Subcutaneous adipose tissue (tissue), 4 donors: ENCODE results near the gene GRM3. TPM values are rescaled to one million over a fixed set of nuclear protein-coding genes. Genes with fewer than 3 reads are reported as not detected.

Source experiments
- total RNA-seq, 4 donors: library from RNA; depleted of rRNA; stranded (reverse); fragments of >200 nt; gene quantifications; one replicate each; pipeline ENCODE4 v1.1.0, GENCODE V29; 2016
- TF ChIP-seq, protein P1 (sequence below): fragments of 450-650 bp; IDR thresholded peaks from one replicate; pipeline ENCODE4 v1.5.1; 2016; ENCODE audit warnings: low read depth, mild to moderate bottlenecking, control low read depth, antibody characterized with exemption, moderate library complexity

The GRM3 gene
- total RNA-seq, 4 donors from 2014 or later: not detected

DNA sequence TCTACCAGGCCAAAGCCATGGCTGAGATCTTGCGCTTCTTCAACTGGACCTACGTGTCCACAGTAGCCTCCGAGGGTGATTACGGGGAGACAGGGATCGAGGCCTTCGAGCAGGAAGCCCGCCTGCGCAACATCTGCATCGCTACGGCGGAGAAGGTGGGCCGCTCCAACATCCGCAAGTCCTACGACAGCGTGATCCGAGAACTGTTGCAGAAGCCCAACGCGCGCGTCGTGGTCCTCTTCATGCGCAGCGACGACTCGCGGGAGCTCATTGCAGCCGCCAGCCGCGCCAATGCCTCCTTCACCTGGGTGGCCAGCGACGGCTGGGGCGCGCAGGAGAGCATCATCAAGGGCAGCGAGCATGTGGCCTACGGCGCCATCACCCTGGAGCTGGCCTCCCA lies 142.7 kb downstream of the GRM3 start:
- TF ChIP-seq, protein P1, sequence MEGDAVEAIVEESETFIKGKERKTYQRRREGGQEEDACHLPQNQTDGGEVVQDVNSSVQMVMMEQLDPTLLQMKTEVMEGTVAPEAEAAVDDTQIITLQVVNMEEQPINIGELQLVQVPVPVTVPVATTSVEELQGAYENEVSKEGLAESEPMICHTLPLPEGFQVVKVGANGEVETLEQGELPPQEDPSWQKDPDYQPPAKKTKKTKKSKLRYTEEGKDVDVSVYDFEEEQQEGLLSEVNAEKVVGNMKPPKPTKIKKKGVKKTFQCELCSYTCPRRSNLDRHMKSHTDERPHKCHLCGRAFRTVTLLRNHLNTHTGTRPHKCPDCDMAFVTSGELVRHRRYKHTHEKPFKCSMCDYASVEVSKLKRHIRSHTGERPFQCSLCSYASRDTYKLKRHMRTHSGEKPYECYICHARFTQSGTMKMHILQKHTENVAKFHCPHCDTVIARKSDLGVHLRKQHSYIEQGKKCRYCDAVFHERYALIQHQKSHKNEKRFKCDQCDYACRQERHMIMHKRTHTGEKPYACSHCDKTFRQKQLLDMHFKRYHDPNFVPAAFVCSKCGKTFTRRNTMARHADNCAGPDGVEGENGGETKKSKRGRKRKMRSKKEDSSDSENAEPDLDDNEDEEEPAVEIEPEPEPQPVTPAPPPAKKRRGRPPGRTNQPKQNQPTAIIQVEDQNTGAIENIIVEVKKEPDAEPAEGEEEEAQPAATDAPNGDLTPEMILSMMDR: no peak

DNA sequence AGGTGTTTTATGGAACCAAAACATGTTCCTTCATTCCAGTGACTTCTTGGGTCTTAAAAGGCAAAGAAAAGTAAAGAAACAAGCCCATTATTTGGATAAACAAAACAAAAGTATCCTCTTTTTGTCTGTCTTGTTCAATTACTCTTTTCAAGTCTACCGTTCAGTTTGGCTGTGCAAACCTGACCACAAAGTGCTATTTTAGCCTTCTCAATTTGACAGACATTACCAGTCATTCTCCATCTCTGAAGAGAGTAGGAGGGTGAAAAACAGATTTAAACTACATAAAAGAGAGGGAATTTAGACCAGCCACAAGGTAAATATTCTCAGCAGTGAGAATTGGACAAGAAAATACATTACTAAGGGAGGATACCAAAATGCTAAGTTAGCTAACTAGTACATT lies 145.2 kb downstream of the GRM3 start:
- TF ChIP-seq, protein P1: no peak

DNA sequence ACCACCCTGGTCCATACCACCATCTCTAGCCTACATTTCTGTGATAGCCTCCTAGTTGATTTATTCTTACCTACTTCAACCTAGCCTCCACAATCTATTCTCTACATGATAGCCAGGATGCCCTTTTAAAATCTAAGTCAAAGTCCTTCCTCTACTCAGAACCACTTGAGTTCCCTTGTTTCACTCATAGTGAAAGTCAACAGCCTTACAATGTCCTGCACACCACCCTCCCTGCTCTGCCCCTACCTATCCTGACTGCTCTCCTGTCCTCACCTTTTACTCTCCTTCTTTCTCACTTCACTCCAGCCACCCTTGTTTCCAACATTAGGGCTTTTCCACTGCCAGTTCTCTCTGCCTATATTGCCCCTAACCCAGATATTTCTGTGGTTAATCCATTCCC lies 146.7 kb downstream of the GRM3 start:
- TF ChIP-seq, protein P1: no peak

DNA sequence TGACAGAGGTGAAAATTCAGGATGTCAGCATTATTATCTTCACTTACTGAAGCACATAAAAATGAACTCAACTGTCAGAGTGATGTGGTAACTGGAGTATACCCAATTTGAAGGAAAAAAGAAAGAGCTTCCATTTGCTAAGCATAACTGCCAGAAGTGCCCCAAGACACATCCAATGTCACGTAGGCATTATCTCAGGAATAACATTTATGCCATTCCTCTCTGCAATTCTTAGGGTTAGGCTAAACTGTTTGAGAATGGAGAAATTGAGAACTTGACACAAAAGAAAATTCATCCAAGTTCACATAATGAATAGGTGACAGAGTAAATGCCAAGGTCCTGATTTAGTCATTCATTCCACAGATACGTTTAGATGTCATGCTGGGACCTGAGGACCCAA lies 148.6 kb downstream of the GRM3 start:
- TF ChIP-seq, protein P1: no peak

DNA sequence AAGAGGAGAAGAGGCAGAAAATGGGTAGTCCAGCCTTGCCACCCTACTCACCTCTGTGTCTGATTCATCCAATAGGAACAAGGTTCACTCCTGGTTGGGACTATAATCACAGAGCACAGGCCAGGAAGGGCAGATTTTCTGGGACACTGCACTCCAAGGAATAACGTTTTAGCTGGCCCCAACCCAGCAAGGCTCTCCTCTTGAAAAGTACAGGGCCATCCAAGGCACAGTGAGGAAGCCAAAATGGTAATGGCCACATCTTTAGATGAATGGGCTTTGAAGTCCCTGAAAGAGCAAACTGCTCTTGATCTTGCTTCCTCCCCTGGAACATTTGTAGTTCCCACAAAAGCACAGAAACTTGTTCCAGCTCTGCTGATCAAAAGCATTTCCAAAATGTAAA lies 149.4 kb downstream of the GRM3 start:
- TF ChIP-seq, protein P1: no peak

DNA sequence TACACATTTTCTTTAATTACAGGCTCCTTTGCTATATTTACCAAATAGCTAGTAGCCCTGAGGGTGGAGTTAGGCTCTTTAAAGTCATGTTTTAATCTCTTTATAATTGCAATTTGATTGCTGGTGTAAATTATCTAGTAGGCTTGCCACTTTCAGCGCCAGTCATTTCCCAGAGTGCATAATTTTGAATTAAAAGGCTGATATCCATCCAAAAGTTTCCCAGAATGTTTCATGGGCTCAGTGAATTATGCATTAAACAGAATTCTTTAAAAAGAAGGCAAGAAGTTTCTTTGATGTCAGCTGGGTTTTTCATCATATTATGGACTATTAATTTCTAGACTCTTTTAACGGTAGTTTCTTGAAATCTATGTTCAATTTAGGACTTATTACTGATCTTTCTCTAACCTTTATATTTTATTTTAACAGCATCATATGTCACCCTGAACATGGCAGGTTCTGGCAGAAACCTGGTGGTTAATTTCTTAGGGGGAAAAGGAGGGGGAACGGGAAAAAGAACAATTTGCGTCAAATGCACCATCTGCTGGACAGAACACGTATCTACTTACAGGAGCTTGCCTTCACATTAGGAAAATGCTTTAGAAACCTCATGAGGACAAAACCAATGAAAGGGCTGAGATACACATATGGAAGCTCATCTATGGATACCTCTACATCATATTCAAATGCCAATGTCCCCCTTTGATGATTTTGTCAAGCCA lies 171.1 kb downstream of the GRM3 start:
- TF ChIP-seq, protein P1: no peak

DNA sequence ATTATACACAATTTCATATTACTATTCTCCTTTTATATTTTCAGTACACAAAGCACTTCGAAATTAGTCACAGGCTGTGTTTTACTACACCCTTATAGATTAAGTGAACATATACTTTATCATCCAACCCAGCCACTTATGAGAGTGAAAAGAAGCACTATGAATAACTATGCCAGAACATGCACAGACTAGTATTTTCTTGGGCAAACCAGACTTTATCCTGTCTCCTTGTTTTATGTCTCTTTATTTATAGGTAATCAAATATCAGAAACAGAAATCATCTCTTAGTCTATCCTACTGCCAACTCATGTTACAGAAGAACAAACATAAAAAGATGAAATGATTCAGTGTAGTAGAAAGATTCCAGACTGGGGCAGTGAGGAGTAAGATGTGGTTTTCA lies 171.8 kb downstream of the GRM3 start:
- TF ChIP-seq, protein P1: no peak
